Caco-2 (cell line): ENCODE data around the gene OXER1. TPM values are rescaled to one million over a fixed set of nuclear protein-coding genes. Genes with fewer than 3 reads are reported as not detected.

Experiments used
- BruUV-seq: library from RNA; stranded (reverse); fragments of 400-500 nt; replicated peaks from 2 replicates; lab custom pipeline; 2021; lab: Mats Ljungman, UMichigan
- CTCF ChIA-PET: fragments of 300-600 bp; sonication (Branson Sonifier 250); formaldehyde crosslinking; loops from one replicate; lab custom pipeline; 2022; ENCODE audit warnings: antibody characterized with exemption; lab: Charles Lee
- POLR2A ChIA-PET: fragments of 300-600 bp; sonication (Branson Sonifier 250); formaldehyde crosslinking; loops from one replicate; lab custom pipeline; 2022; ENCODE audit warnings: antibody characterized with exemption; lab: Charles Lee
- DNase-seq, 2 experiments: peaks; one replicate each; pipeline versions ENCODE4 v3.0.0 to v3.0.0-alpha.2; 2020 to 2022
- H3K27me3 ChIP-seq: replicated peaks from 2 replicates; pipeline ENCODE4 v1.6.0; 2011; ENCODE audit warnings: low read length; ENCODE audit not compliant: control insufficient read depth, insufficient read depth
- H3K36me3 ChIP-seq: 2 replicates; pipeline ENCODE4 v1.5.1; 2011; ENCODE audit warnings: low read length; ENCODE audit not compliant: control insufficient read depth, insufficient read depth
- H3K4me1 ChIP-seq: fragments of 250-450 bp; sonication (Bioruptor Pico); 2 replicates; pipeline ENCODE4 v1.5.1; 2020; ENCODE audit warnings: mild to moderate bottlenecking
- H3K4me3 ChIP-seq: 2 replicates; pipeline ENCODE4 v1.5.1; 2011; ENCODE audit warnings: low read depth, mild to moderate bottlenecking, control low read depth, low read length
- H3K9me3 ChIP-seq: fragments of 250-450 bp; sonication (Bioruptor Pico); 2 replicates; pipeline ENCODE4 v1.5.1; 2020; ENCODE audit warnings: mild to moderate bottlenecking, moderate library complexity
- H3K27ac Mint-ChIP-seq: one replicate; pipeline ENCODE4 v1.8.0; 2022; ENCODE audit warnings: mixed read lengths; ENCODE audit not compliant: unreplicated experiment
- H3K27me3 Mint-ChIP-seq: one replicate; pipeline ENCODE4 v1.8.0; 2022; ENCODE audit warnings: mixed read lengths; ENCODE audit not compliant: insufficient read depth, unreplicated experiment
- H3K36me3 Mint-ChIP-seq: one replicate; pipeline ENCODE4 v1.8.0; 2022; ENCODE audit warnings: mild to moderate bottlenecking, mixed read lengths; ENCODE audit not compliant: insufficient read depth, unreplicated experiment
- H3K4me1 Mint-ChIP-seq: one replicate; pipeline ENCODE4 v1.8.0; 2022; ENCODE audit warnings: low read depth, mixed read lengths; ENCODE audit not compliant: unreplicated experiment
- H3K4me3 Mint-ChIP-seq: one replicate; pipeline ENCODE4 v1.8.0; 2022; ENCODE audit warnings: mild to moderate bottlenecking, moderate library complexity, mixed read lengths; ENCODE audit not compliant: unreplicated experiment
- H3K9me3 Mint-ChIP-seq: one replicate; pipeline ENCODE4 v1.8.0; 2022; ENCODE audit warnings: mixed read lengths; ENCODE audit not compliant: unreplicated experiment
- intact Hi-C: fragments of 100-400 bp; cut with micrococcal nuclease; formaldehyde crosslinking; loops from one replicate; pipeline ENCODE4 v1.10.0; 2022; ENCODE audit not compliant: unreplicated experiment
- total RNA-seq: library from RNA; stranded (reverse); gene quantifications from 2 replicates; pipeline ENCODE4 v1.2.3, GENCODE V29; 2022
- TF ChIP-seq, protein P1 (sequence below), 2 experiments: fragments of 200-600 bp in 1 of 2; IDR thresholded peaks; 1 replicate in 1 of 2; 2 replicates in 1 of 2; pipeline versions ENCODE4 v1.5.1 to v1.8.0; 2011 to 2022; ENCODE audit warnings: antibody characterized with exemption in 1 of 2, control low read depth in 1 of 2, inconsistent platforms in 1 of 2, low read depth in 1 of 2, low read length in 1 of 2, mild to moderate bottlenecking in 1 of 2, moderate library complexity in 1 of 2; ENCODE audit not compliant: insufficient read depth in 1 of 2, severe bottlenecking in 1 of 2, unreplicated experiment in 1 of 2

OXER1 gene
- total RNA-seq, 1 experiment from 2014 or later, result 10.9 TPM

DNA sequence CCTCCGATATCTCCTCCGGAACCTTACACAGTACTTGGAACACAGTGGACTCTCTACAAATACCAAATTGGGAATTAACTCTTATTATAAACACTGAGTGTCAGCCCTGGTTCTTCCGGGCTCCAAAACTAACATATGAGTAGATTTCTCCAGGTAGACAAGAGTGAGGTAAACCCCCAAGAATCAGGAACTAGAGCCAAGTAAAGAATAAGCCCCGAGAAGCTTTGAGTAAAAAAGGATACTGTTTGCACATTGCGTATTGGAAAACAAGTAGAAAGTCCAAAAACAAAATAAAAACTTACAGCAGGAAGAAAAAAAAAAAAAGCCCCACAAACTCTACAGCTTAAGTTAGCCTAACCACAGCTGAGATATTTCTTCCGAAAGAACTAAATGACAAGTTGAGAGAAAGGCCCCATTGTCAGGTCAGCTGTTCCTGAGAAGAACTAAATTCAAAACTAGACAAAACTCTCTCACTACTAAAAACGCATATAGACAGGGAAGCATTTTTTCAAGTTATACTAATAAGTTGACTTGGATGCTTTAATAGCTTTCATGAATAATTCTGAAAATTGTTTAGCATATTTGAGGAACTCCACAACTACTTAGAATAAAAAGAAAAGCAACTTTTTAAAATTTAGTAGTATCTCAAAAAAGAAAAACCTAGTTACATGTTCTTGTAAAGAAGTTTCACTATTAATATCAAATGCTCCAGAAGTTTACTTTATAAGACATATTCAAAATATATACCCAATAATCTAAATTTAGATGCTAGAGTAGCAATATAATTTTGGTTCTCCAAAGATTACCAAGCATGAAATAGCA is 32.7 kb upstream of the OXER1 start:
- Mint-ChIP-seq H3K27ac (no peak overlapping the region), H3K4me1 (peaks cover 35% of the 10 kb centered on the region), H3K9me3 (no peaks in the 10 kb centered on the region), H3K36me3 (peaks cover 37% of the 10 kb centered on the region), H3K27me3 (no peaks in the 10 kb centered on the region), H3K4me3 (no peak overlapping the region)
- BruUV-seq, result no TSS peak
- no peak for DNase-seq
- TF ChIP-seq, protein P1, sequence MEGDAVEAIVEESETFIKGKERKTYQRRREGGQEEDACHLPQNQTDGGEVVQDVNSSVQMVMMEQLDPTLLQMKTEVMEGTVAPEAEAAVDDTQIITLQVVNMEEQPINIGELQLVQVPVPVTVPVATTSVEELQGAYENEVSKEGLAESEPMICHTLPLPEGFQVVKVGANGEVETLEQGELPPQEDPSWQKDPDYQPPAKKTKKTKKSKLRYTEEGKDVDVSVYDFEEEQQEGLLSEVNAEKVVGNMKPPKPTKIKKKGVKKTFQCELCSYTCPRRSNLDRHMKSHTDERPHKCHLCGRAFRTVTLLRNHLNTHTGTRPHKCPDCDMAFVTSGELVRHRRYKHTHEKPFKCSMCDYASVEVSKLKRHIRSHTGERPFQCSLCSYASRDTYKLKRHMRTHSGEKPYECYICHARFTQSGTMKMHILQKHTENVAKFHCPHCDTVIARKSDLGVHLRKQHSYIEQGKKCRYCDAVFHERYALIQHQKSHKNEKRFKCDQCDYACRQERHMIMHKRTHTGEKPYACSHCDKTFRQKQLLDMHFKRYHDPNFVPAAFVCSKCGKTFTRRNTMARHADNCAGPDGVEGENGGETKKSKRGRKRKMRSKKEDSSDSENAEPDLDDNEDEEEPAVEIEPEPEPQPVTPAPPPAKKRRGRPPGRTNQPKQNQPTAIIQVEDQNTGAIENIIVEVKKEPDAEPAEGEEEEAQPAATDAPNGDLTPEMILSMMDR (IDR thresholded peaks at IDR 0.05; ENCODE audit: insufficient read depth in 1 of 2, low read depth in 1 of 2, low read length in 1 of 2, severe bottlenecking in 1 of 2, unreplicated experiment in 1 of 2), result no peak
- Histone ChIP-seq H3K27me3 (no peaks in the 10 kb centered on the region), H3K9me3 (no peaks in the 10 kb centered on the region), H3K36me3 (peaks cover 1% of the 10 kb centered on the region; the same call in 1 of the 2 replicates), H3K4me1 (peaks cover 4% of the 10 kb centered on the region), H3K4me3 (no peak overlapping the region)
- intact Hi-C loops, result no loop called here
- POLR2A ChIA-PET, result no interaction called here
- CTCF ChIA-PET, result interaction anchor here (1.0 kb wide), 1 partner anchor 14 kb away, joined by 4 read pairs; no protein-coding TSS in a partner anchor

DNA sequence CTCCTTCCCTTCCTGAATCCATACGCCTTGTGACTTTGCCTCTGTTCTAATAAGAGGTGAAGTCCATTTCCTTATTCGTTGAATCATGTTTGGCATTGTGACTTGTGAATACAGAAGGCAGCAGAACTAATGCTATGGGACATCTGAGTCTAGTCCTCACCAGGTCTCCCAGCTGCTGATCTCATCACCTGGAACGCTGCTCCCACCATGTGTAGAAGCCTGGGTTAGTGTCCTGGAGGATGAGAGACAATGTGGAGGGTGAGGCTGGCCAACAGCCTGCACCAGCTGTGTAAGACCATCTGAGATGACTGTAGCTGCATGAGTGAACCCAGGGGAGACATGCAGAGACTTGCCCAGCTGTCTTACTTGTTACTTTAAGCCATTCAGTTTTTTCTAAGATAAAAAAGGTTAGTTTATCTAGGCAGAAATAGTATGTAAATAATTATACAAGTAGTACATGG is 31.9 kb upstream of the OXER1 start:
- no peak overlapping the region for H3K4me3 ChIP-seq
- Mint-ChIP-seq H3K36me3 (peaks cover 37% of the 10 kb centered on the region), H3K4me3 (no peak overlapping the region), H3K4me1 (peaks cover 38% of the 10 kb centered on the region), H3K27me3 (no peaks in the 10 kb centered on the region), H3K9me3 (no peaks in the 10 kb centered on the region), H3K27ac (no peak overlapping the region)
- intact Hi-C loops, result no loop called here
- BruUV-seq, result no TSS peak
- H3K4me1 ChIP-seq, result peaks cover 4% of the 10 kb centered on the region
- POLR2A ChIA-PET, result no interaction called here
- H3K27me3 ChIP-seq, result no peaks in the 10 kb centered on the region
- DNase-seq, result no peak
- TF ChIP-seq, protein P1 (IDR thresholded peaks at IDR 0.05; ENCODE audit: insufficient read depth in 1 of 2, low read depth in 1 of 2, low read length in 1 of 2, severe bottlenecking in 1 of 2, unreplicated experiment in 1 of 2), result no peak
- CTCF ChIA-PET, result interaction anchor here (2.0 kb wide), 1 partner anchor 133 kb away, joined by 5 read pairs; no protein-coding TSS in a partner anchor
- H3K36me3 ChIP-seq, result peaks cover 1% of the 10 kb centered on the region; the same call in 1 of the 2 replicates
- H3K9me3 ChIP-seq, result no peaks in the 10 kb centered on the region

DNA sequence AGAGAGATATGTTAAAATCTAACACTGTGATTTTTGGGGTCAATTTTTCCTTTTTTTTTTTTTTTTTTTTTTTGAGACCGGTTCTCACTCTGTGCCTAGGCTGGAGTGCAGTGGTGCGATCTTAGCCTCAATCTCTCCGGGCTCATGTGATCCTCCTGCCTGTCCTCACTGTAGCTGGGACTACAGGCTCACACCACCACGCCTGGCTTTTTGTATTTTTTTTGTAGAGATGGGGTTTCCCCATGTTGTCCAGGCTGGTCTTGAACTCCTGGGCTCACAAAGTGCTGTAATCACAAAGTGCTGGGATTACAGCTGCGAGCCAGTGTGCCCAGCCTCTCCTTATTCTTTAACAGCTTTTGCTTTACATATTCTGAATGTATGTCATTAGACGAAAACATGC is 31.3 kb upstream of the OXER1 start:
- peaks cover 1% of the 10 kb centered on the region; the same call in 1 of the 2 replicates for H3K36me3 ChIP-seq
- DNase-seq, result no peak
- POLR2A ChIA-PET, result no interaction called here
- no peak overlapping the region for H3K4me3 ChIP-seq
- CTCF ChIA-PET, result interaction anchor here (2.0 kb wide), 1 partner anchor 132 kb away, joined by 5 read pairs; no protein-coding TSS in a partner anchor
- H3K4me1 Mint-ChIP-seq, result peaks cover 41% of the 10 kb centered on the region
- BruUV-seq, result no TSS peak
- intact Hi-C loops, result no loop called here
- H3K27ac Mint-ChIP-seq, result no peak overlapping the region
- H3K27me3 ChIP-seq, result no peaks in the 10 kb centered on the region
- TF ChIP-seq, protein P1 (IDR thresholded peaks at IDR 0.05; ENCODE audit: insufficient read depth in 1 of 2, low read depth in 1 of 2, low read length in 1 of 2, severe bottlenecking in 1 of 2, unreplicated experiment in 1 of 2), result no peak
- no peaks in the 10 kb centered on the region for H3K9me3 ChIP-seq
- H3K4me1 ChIP-seq, result peaks cover 4% of the 10 kb centered on the region
- peak overlapping the region; percentile 79 for H3K4me3 Mint-ChIP-seq
- no peaks in the 10 kb centered on the region for H3K27me3 Mint-ChIP-seq
- H3K36me3 Mint-ChIP-seq, result peaks cover 38% of the 10 kb centered on the region
- no peaks in the 10 kb centered on the region for H3K9me3 Mint-ChIP-seq
